LoVo (cell line): ENCODE data around the gene FTH1.

Experiments
- DNase-seq: peaks from one replicate; pipeline ENCODE4 v3.0.0-alpha.2; 2016; ENCODE audit warnings: low spot score

The FTH1 gene

DNA sequence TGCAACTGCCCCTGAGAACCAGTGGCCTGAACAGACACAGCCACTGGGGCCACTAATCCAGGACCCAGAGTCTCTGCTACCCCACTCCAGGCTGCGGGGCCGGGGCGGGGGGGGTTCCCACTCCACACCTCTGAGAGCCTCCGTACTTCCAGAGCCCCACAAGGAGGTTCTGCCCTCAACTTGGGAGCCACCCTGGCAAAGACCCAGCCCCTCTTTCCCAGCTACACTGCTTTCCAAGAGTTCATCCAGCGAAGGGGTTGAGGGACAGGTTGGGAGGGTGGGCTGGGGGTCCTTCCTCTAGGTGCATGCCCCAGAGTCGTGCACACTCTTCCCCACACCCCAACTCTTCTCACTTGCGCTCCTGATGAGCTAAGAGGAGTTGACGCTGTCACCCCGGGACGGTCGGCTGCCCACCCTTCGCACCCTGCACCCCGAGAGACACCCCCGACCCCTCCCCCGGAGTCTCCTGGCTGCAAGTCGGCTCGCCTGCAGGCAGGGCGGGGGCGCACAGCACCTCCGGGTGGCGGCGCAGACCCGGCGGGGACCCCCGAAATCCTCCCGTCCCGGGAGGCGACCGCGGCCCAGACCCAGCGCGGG lies 50.6 kb downstream of the FTH1 start:
- no peak for DNase-seq

DNA sequence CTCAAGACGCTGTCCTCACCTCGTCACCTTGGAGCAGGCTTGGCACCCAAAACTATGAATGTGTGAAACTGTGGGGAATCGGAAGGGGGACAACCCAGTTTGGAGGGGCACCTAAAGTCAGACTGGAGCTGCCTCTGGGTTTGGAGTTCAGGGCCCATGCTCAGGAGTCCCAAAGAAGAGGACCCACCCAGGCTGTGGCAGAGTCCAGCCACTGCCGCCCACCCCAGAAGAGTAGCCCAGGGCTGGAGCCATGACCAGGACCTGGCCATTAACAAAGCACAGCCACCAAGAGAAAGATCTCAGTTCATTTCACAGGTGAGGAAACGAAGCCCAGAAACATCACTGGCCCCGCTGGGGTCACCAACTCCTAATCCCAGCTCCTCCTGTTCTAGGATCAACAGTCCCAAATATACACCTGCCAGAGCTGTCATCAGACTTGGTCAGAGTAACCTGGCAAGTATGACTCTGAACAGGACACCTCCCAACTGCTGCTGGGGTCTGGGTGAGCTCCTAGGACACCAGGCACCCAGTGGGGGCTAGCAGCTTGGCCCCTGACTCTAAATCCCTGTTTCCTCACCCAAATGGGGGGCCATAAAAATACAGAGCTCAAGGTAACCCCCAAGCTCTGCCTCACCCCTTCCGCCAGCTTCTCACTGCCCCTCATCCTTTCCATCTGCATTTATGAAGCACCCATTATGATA lies 52.8 kb downstream of the FTH1 start:
- DNase-seq: no peak
